Esophagus muscularis mucosa (tissue), 3 donors: ENCODE measurements around the gene SEPTIN8.

ENCODE experiments used
- CTCF ChIP-seq, 3 experiments: fragments of 200-600 bp in 2 of 3; fragments of 450-650 bp in 1 of 3; sonication (generic) in 2 of 3; IDR thresholded peaks; one replicate each; pipeline ENCODE4 v1.5.1; 2017 to 2019; ENCODE audit warnings: antibody characterized with exemption in 3 of 3, mild to moderate bottlenecking in 2 of 3, moderate library complexity in 1 of 3
- EP300 ChIP-seq: sonication (generic); formaldehyde crosslinking; IDR thresholded peaks from one replicate; pipeline ENCODE4 v1.6.1; 2017; ENCODE audit warnings: antibody characterized with exemption

- no peak for TF ChIP-seq CTCF (IDR thresholded peaks at IDR 0.05)
- no peak for TF ChIP-seq EP300
Measured at GRCh38 chr5:132813599-132814502, 36.8 kb upstream of the SEPTIN8 start.
